Vagina (tissue), 2 donors: ENCODE results near the gene SLC12A4. TPM values are rescaled to one million over a fixed set of nuclear protein-coding genes. Genes with fewer than 3 reads are reported as not detected.

Experiments
- DNase-seq, 2 donors: peaks; one replicate each; pipeline ENCODE4 v3.0.0-alpha.2; 2017; ENCODE audit errors: extremely low spot score in 2 of 2
- H3K27ac ChIP-seq: fragments of 200-600 bp; sonication (generic); one replicate; pipeline ENCODE4 v1.5.1; 2019
- H3K27me3 ChIP-seq: fragments of 200-600 bp; sonication (generic); one replicate; pipeline ENCODE4 v1.5.1; 2019
- H3K36me3 ChIP-seq, 2 donors: fragments of 200-600 bp; sonication (generic); one replicate each; pipeline ENCODE4 v1.5.1; 2017 to 2019
- H3K4me1 ChIP-seq: fragments of 200-600 bp; sonication (generic); one replicate; pipeline ENCODE4 v1.5.1; 2019
- H3K4me3 ChIP-seq, 2 donors: fragments of 200-600 bp; sonication (generic); 1 replicate in 1 of 2; 2 replicates in 1 of 2; pipeline ENCODE4 v1.5.1; 2016 to 2019
- H3K9me3 ChIP-seq: fragments of 200-600 bp; sonication (generic); one replicate; pipeline ENCODE4 v1.5.1; 2019
- POLR2A ChIP-seq, 2 donors: fragments of 450-650 bp; IDR thresholded peaks; one replicate each; pipeline ENCODE4 v1.6.1; 2017; ENCODE audit warnings: antibody characterized with exemption in 2 of 2, mild to moderate bottlenecking in 2 of 2, moderate library complexity in 2 of 2
- POLR2AphosphoS5 ChIP-seq, 2 donors: sonication (generic); formaldehyde crosslinking; IDR thresholded peaks; one replicate each; pipeline ENCODE4 v1.9.0; 2017; ENCODE audit warnings: antibody characterized with exemption in 2 of 2, mild to moderate bottlenecking in 2 of 2, low read depth in 1 of 2; ENCODE audit not compliant: insufficient read depth in 1 of 2
- intact Hi-C: fragments of 100-400 bp; cut with DNase I; formaldehyde crosslinking; loops from one replicate; pipeline ENCODE4 v1.15.1; 2023
- total RNA-seq: library from RNA; depleted of rRNA; stranded (reverse); fragments of >200 nt; gene quantifications from one replicate; pipeline ENCODE4 v1.2.3, GENCODE V29; 2016
- TF ChIP-seq, protein P1 (sequence below), 3 experiments: fragments of 450-650 bp in 2 of 3; fragments of 200-600 bp in 1 of 3; sonication (generic) in 1 of 3; IDR thresholded peaks; one replicate each; pipeline ENCODE4 v1.5.1; 2017 to 2019; ENCODE audit warnings: antibody characterized with exemption in 3 of 3, mild to moderate bottlenecking in 2 of 3, moderate library complexity in 2 of 3

SLC12A4 gene
- total RNA-seq, 1 donor from 2014 or later = 43.2 TPM

GRCh38 chr16:67967958-67968399 is 458 bp downstream of the SLC12A4 start:
- Histone ChIP-seq H3K4me3 (peak overlapping the region; percentile 81 to 91), H3K9me3 (no peaks in the 10 kb centered on the region), H3K27ac (peak overlapping the region; percentile 89), H3K27me3 (no peaks in the 10 kb centered on the region), H3K4me1 (peaks cover 60% of the 10 kb centered on the region), H3K36me3 (peaks cover 0 to 4% of the 10 kb centered on the region in 2 donors)
- TF ChIP-seq POLR2AphosphoS5 (IDR thresholded peaks at IDR 0.05; ENCODE audit: insufficient read depth in 1 of 2, low read depth in 1 of 2) = no peak
- no peak for DNase-seq
- intact Hi-C loops = no loop called here

DNA sequence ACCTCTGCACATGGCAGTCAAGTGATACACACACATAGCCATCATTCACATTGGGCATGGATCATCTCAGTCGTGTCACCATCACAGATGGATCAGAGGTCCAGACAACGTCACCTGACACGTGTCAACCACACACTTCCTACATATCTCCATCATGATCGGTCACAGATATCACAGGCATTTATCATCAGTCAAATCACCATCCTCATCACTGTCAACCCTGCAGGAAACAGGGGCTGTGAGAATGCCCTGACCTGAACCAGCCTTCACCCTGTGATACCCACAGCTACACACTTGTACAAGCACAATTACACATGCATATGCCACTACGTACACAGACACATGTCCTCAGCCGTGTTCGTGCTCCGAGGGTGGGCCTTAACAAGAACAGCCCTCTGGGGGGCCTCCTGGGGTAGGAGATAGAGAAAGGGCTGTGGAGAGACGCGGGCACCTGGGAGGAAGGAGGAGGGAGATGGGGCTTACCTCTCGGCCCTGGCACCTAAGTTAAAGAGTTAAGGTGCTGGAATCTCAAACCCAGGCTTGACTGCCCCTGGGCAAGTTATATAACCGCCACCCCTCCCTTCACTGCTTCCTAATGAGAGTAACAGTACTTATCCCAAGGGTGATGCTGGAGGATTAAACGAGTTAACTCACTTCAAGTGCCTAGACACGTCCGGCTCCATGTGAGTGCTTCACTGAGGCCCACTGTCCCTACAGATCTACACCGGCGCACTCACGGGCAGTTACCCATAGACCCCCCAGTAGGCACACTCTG is 1.1 kb downstream of the SLC12A4 start:
- Histone ChIP-seq H3K27me3 (no peaks in the 10 kb centered on the region), H3K4me3 (peak overlapping the region; percentile 81 to 91), H3K36me3 (peaks cover 0 to 10% of the 10 kb centered on the region in 2 donors), H3K27ac (peak overlapping the region; percentile 89), H3K4me1 (peaks cover 66% of the 10 kb centered on the region), H3K9me3 (no peaks in the 10 kb centered on the region)
- TF ChIP-seq POLR2AphosphoS5 (IDR thresholded peaks at IDR 0.05; ENCODE audit: insufficient read depth in 1 of 2, low read depth in 1 of 2) (no peak), POLR2A (IDR thresholded peaks at IDR 0.05) (no peak)
- TF ChIP-seq, protein P1, sequence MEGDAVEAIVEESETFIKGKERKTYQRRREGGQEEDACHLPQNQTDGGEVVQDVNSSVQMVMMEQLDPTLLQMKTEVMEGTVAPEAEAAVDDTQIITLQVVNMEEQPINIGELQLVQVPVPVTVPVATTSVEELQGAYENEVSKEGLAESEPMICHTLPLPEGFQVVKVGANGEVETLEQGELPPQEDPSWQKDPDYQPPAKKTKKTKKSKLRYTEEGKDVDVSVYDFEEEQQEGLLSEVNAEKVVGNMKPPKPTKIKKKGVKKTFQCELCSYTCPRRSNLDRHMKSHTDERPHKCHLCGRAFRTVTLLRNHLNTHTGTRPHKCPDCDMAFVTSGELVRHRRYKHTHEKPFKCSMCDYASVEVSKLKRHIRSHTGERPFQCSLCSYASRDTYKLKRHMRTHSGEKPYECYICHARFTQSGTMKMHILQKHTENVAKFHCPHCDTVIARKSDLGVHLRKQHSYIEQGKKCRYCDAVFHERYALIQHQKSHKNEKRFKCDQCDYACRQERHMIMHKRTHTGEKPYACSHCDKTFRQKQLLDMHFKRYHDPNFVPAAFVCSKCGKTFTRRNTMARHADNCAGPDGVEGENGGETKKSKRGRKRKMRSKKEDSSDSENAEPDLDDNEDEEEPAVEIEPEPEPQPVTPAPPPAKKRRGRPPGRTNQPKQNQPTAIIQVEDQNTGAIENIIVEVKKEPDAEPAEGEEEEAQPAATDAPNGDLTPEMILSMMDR (IDR thresholded peaks at IDR 0.05) = no peak
- intact Hi-C loops = no loop called here
- DNase-seq = no peak

DNA sequence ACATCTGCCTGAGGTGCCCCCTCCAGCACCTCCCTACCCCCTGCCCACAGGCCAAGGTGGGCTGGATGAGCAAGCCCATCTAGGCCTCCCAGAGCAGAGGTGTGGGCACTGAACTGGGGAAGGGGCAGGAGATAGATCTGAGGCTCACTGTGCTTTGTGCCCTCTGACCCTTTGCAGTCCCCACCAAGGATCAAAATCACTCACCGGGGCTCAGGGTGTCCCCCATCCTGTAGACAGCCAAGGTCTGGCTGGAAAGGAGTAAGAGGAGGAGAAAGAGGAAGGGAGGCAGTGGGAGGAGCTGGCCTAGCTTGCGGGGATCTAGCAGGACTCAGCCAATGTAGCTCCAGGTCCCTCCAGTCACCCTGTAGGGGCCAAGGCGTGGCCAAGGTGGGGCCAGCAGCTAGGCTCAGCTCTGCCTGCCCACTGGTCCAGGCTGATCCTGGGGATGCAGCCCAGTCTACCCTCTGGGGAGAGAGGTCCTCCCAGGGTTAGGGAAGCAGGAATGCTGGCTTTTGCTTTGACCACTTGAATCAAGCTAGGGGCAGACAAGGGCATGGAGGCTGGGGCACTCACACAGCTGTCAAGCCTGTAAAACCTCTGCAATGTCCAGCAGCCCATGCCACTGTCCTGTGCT is 1.8 kb downstream of the SLC12A4 start:
- intact Hi-C loops = no loop called here
- no peaks in the 10 kb centered on the region for H3K9me3 ChIP-seq
- peak overlapping the region; percentile 89 for H3K27ac ChIP-seq
- H3K4me1 ChIP-seq = peaks cover 73% of the 10 kb centered on the region
- no peaks in the 10 kb centered on the region for H3K27me3 ChIP-seq
- no peak for DNase-seq
- peak overlapping the region; percentile 81 to 91 for H3K4me3 ChIP-seq
- TF ChIP-seq, protein P1 (IDR thresholded peaks at IDR 0.05) = no peak
- peak in 1 of 2 donors; percentile 38 for TF ChIP-seq POLR2AphosphoS5 (IDR thresholded peaks at IDR 0.05; ENCODE audit: insufficient read depth in 1 of 2, low read depth in 1 of 2)
- peaks cover 0 to 12% of the 10 kb centered on the region in 2 donors for H3K36me3 ChIP-seq

DNA sequence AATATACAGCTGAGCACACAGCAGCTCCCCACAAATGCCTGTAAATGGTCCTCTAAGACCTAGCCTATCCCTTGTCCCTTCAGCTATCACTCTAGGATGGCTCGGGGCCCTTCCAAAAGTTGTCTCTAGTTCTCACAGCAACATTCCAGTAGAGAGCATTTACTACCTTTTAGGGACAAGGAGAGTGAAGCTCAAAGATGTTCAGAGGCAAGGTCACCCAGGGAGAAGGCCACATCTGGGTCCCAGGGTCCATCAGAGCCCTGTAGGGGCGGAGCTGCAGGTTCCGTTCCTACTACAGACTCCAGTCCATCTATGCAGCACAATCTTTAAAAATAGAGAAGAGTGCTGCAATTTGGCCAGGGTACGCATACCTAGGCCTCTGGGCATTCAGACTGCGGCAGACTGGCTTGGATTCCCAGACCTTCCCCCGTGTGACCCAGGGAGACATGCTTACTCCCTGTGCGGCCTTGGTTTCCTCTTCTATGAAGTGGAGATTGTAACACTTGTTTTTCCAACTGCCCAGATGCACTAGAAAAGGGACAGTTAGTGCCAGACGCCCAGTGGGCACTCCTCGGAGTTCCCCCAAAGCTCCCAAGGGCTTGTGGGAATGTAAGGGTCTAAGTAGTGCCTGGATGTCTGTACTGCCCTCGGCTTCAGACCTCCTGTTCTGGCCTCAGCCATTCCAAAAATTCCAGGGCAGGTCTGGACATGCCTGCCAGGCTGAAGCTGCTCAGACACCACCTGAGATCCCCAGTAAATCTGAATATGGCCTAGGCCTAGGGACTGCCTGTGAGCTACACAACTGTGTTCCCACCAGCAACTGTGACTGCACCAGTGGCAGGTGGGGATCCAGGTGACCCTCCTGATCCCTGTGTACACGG is 2.5 kb downstream of the SLC12A4 start:
- Histone ChIP-seq H3K27ac (peak overlapping the region; percentile 89), H3K4me1 (peaks cover 80% of the 10 kb centered on the region), H3K36me3 (peaks cover 0 to 20% of the 10 kb centered on the region in 2 donors), H3K4me3 (peak overlapping the region; percentile 81 to 91), H3K27me3 (no peaks in the 10 kb centered on the region), H3K9me3 (no peaks in the 10 kb centered on the region)
- intact Hi-C loops = no loop called here
- DNase-seq = no peak
- TF ChIP-seq, protein P1 (IDR thresholded peaks at IDR 0.05) = no peak
- TF ChIP-seq POLR2AphosphoS5 (IDR thresholded peaks at IDR 0.05; ENCODE audit: insufficient read depth in 1 of 2, low read depth in 1 of 2) (no peak), POLR2A (IDR thresholded peaks at IDR 0.05) (no peak)

DNA sequence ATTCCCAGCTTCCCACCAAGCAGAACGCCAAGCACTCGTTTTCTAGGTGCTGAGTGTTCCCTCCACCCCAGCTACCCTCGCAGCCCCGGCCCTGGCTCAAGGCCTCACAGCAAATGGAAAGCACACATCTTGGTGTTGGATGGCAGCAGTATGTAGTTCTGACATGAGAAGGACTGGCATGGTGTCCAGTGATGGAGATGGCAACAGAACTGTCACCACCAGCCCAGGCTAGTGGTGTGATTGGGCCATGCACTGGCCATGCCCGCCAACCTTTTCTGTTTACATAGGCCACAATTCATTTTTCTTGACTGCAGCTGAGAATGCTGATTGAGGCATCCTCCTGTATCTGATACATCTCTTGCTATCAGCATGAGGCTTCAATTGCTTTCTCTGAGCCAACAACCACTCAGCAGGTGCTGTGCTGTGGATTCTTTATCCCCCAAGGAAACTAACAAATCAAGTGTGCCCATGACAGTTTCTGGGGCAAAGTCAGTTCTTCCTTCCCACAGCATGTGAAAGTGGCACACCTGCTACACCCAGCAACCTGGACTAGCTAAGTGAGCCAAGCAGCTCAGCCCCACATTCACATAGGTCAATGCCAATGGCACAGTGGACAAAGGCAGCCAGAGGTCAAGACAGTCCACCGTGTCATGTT is 3.8 kb downstream of the SLC12A4 start:
- Histone ChIP-seq H3K4me1 (peaks cover 93% of the 10 kb centered on the region), H3K27ac (no peak overlapping the region), H3K36me3 (peaks cover 0 to 28% of the 10 kb centered on the region in 2 donors), H3K9me3 (no peaks in the 10 kb centered on the region), H3K27me3 (no peaks in the 10 kb centered on the region), H3K4me3 (no peak overlapping the region)
- no peak for DNase-seq
- TF ChIP-seq POLR2A (IDR thresholded peaks at IDR 0.05) (no peak), POLR2AphosphoS5 (IDR thresholded peaks at IDR 0.05; ENCODE audit: insufficient read depth in 1 of 2, low read depth in 1 of 2) (no peak)
- TF ChIP-seq, protein P1 (IDR thresholded peaks at IDR 0.05) = no peak
- intact Hi-C loops = no loop called here
